Measurements from ENCODE around the gene SEMA3E.
A peak's percentile ranks its signal among the peaks of the same experiment; 100 is the strongest.
"Not testable (repeated sequence)": the region's sequence is repeated elsewhere in the genome, so short reads cannot be mapped to it uniquely, and the experiment has no call there.

The SEMA3E gene

GRCh38 chr7:83575436-83575835 lies 73.5 kb downstream of the SEMA3E start:
- FAIRE-seq (no peak), DNase-seq (ENCODE audit: insufficient read length, low spot score) (no peak)
- TF ChIP-seq POLR2A (IDR thresholded peaks at IDR 0.05; ENCODE audit: low read depth, low read length) (no peak), TAF1 (IDR thresholded peaks at IDR 0.05; ENCODE audit: low read depth, low read length) (no peak), POLR2AphosphoS5 (IDR thresholded peaks at IDR 0.05; ENCODE audit: low read depth, low read length) (no peak), POU2F2 (IDR thresholded peaks at IDR 0.05; ENCODE audit: low read depth, low read length) (no peak), PAX5 (IDR thresholded peaks at IDR 0.05; ENCODE audit: insufficient read depth, low read length, severe bottlenecking) (no peak), SPI1 (IDR thresholded peaks at IDR 0.05; ENCODE audit: low read depth, low read length) (no peak)

GRCh38 chr7:83574616-83575015 lies 74.3 kb downstream of the SEMA3E start:
- TF ChIP-seq TAF1 (IDR thresholded peaks at IDR 0.05; ENCODE audit: low read depth, low read length) (no peak), SPI1 (IDR thresholded peaks at IDR 0.05; ENCODE audit: low read depth, low read length) (no peak), PAX5 (IDR thresholded peaks at IDR 0.05; ENCODE audit: insufficient read depth, low read length, severe bottlenecking) (no peak), POU2F2 (IDR thresholded peaks at IDR 0.05; ENCODE audit: low read depth, low read length) (no peak), POLR2AphosphoS5 (IDR thresholded peaks at IDR 0.05; ENCODE audit: low read depth, low read length) (no peak), POLR2A (IDR thresholded peaks at IDR 0.05; ENCODE audit: low read depth, low read length) (no peak)
- FAIRE-seq (no peak), DNase-seq (ENCODE audit: insufficient read length, low spot score) (no peak)

DNA sequence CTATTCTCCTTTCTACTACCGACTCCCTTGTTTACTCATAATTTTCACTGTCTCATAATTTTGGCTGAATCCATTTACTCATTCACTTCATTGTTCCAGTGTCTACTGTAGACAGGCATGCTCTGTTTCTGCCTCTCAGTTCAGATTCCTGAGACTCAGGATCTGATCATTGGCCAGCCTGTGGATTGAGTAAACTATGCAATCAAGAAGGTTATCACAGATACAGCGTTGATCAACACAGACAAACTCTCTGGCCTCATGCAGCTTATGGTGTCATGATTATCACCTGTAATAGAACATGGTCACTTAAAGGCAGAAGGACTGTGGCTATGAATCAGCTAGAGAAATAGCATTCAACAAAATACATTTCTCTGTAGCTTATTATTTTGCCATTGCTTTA lies 86.0 kb downstream of the SEMA3E start:
- FAIRE-seq: no peak
- DNase-seq (ENCODE audit: insufficient read length, low spot score): no peak
- TF ChIP-seq TAF1 (IDR thresholded peaks at IDR 0.05; ENCODE audit: low read depth, low read length) (no peak), POLR2A (IDR thresholded peaks at IDR 0.05; ENCODE audit: low read depth, low read length) (no peak)

DNA sequence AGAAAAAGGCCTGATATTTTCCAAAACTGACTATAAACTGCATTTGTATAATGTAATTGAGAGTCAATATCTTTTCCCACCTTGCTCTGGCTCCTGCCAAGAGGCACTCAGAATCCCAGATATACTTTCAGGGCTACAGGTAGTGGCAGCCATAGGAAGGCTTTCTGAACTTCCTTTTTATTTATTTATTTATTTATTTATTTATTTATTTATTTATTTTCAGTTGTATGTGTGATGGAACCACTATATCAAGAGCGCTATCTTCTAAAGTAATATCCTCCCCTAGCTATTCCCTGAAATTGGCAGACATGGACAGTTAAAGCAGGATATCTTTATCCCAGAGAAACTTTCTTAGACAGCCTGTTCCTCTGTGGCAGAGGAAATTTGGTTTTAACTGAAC lies 86.7 kb downstream of the SEMA3E start:
- DNase-seq (ENCODE audit: insufficient read length, low spot score) (no peak), FAIRE-seq (no peak)
- no peak for TF ChIP-seq TAF1 (IDR thresholded peaks at IDR 0.05; ENCODE audit: low read depth, low read length)
- TF ChIP-seq POU2F2 (IDR thresholded peaks at IDR 0.05; ENCODE audit: low read depth, low read length): no peak
- no peak for TF ChIP-seq POLR2AphosphoS5 (IDR thresholded peaks at IDR 0.05; ENCODE audit: low read depth, low read length)
- TF ChIP-seq SPI1 (IDR thresholded peaks at IDR 0.05; ENCODE audit: low read depth, low read length): no peak
- no peak for TF ChIP-seq PAX5 (IDR thresholded peaks at IDR 0.05; ENCODE audit: insufficient read depth, low read length, severe bottlenecking)
- no peak for TF ChIP-seq POLR2A (IDR thresholded peaks at IDR 0.05; ENCODE audit: low read depth, low read length)

- TF ChIP-seq TAF1 (IDR thresholded peaks at IDR 0.05; ENCODE audit: low read depth, low read length): no peak
- TF ChIP-seq SPI1 (IDR thresholded peaks at IDR 0.05; ENCODE audit: low read depth, low read length): peak; percentile 81
- no peak for TF ChIP-seq PAX5 (IDR thresholded peaks at IDR 0.05; ENCODE audit: insufficient read depth, low read length, severe bottlenecking)
- no peak for TF ChIP-seq POLR2AphosphoS5 (IDR thresholded peaks at IDR 0.05; ENCODE audit: low read depth, low read length)
- no peak for TF ChIP-seq POU2F2 (IDR thresholded peaks at IDR 0.05; ENCODE audit: low read depth, low read length)
- no peak for TF ChIP-seq POLR2A (IDR thresholded peaks at IDR 0.05; ENCODE audit: low read depth, low read length)
- FAIRE-seq: no peak
Measured at GRCh38 chr7:83559887-83560286, 89.1 kb downstream of the SEMA3E start.

GRCh38 chr7:83552556-83552955 lies 96.4 kb downstream of the SEMA3E start:
- FAIRE-seq; DNase-seq (ENCODE audit: insufficient read length, low spot score): not testable (repeated sequence)

More at GRCh38 chr7:83559887-83560286, 89.1 kb downstream of the SEMA3E start:
- DNase-seq (ENCODE audit: insufficient read length, low spot score): no peak

GRCh38 chr7:83550100-83550499 lies 98.8 kb downstream of the SEMA3E start:
- TF ChIP-seq TAF1 (IDR thresholded peaks at IDR 0.05; ENCODE audit: low read depth, low read length) (no peak), POLR2AphosphoS5 (IDR thresholded peaks at IDR 0.05; ENCODE audit: low read depth, low read length) (no peak), POLR2A (IDR thresholded peaks at IDR 0.05; ENCODE audit: low read depth, low read length) (no peak), PAX5 (IDR thresholded peaks at IDR 0.05; ENCODE audit: insufficient read depth, low read length, severe bottlenecking) (no peak), SPI1 (IDR thresholded peaks at IDR 0.05; ENCODE audit: low read depth, low read length) (no peak), POU2F2 (IDR thresholded peaks at IDR 0.05; ENCODE audit: low read depth, low read length) (no peak)

GRCh38 chr7:83548250-83548649 lies 100.7 kb downstream of the SEMA3E start:
- no peak for FAIRE-seq
- TF ChIP-seq POLR2A (IDR thresholded peaks at IDR 0.05; ENCODE audit: low read depth, low read length) (no peak), TAF1 (IDR thresholded peaks at IDR 0.05; ENCODE audit: low read depth, low read length) (no peak), POU2F2 (IDR thresholded peaks at IDR 0.05; ENCODE audit: low read depth, low read length) (no peak), POLR2AphosphoS5 (IDR thresholded peaks at IDR 0.05; ENCODE audit: low read depth, low read length) (no peak), SPI1 (IDR thresholded peaks at IDR 0.05; ENCODE audit: low read depth, low read length) (no peak), PAX5 (IDR thresholded peaks at IDR 0.05; ENCODE audit: insufficient read depth, low read length, severe bottlenecking) (no peak)

More at GRCh38 chr7:83550100-83550499, 98.8 kb downstream of the SEMA3E start:
- FAIRE-seq (no peak), DNase-seq (ENCODE audit: insufficient read length, low spot score) (no peak)

GRCh38 chr7:83547526-83547925 lies 101.4 kb downstream of the SEMA3E start:
- DNase-seq (ENCODE audit: insufficient read length, low spot score): no peak
- no peak for TF ChIP-seq PAX5 (IDR thresholded peaks at IDR 0.05; ENCODE audit: insufficient read depth, low read length, severe bottlenecking)
- TF ChIP-seq SPI1 (IDR thresholded peaks at IDR 0.05; ENCODE audit: low read depth, low read length): no peak
- no peak for TF ChIP-seq POLR2AphosphoS5 (IDR thresholded peaks at IDR 0.05; ENCODE audit: low read depth, low read length)
- TF ChIP-seq TAF1 (IDR thresholded peaks at IDR 0.05; ENCODE audit: low read depth, low read length): no peak
- TF ChIP-seq POLR2A (IDR thresholded peaks at IDR 0.05; ENCODE audit: low read depth, low read length): no peak
- no peak for TF ChIP-seq POU2F2 (IDR thresholded peaks at IDR 0.05; ENCODE audit: low read depth, low read length)
- no peak for FAIRE-seq

More at GRCh38 chr7:83548250-83548649, 100.7 kb downstream of the SEMA3E start:
- DNase-seq (ENCODE audit: insufficient read length, low spot score): no peak

GRCh38 chr7:83546586-83546985 lies 102.4 kb downstream of the SEMA3E start:
- TF ChIP-seq POLR2AphosphoS5 (IDR thresholded peaks at IDR 0.05; ENCODE audit: low read depth, low read length) (no peak), SPI1 (IDR thresholded peaks at IDR 0.05; ENCODE audit: low read depth, low read length) (no peak), POU2F2 (IDR thresholded peaks at IDR 0.05; ENCODE audit: low read depth, low read length) (no peak), POLR2A (IDR thresholded peaks at IDR 0.05; ENCODE audit: low read depth, low read length) (no peak), TAF1 (IDR thresholded peaks at IDR 0.05; ENCODE audit: low read depth, low read length) (no peak)
- FAIRE-seq (no peak), DNase-seq (ENCODE audit: insufficient read length, low spot score) (no peak)

Data from GM12891 (cell line).